Hematopoietic multipotent progenitor cell treated with erythropoietin and hydrocortisone succinate and interleukin-3 and kit ligand, for 17 days (in vitro differentiated cells): ENCODE data around the gene STK17A.
"Not testable (repeated sequence)": the region's sequence is repeated elsewhere in the genome, so short reads cannot be mapped to it uniquely, and the experiment has no call there.

Experiments used
- DNase-seq: peaks from one replicate; pipeline ENCODE4 v3.0.0-alpha.2; 2015; ENCODE audit warnings: low spot score

The STK17A gene

DNA sequence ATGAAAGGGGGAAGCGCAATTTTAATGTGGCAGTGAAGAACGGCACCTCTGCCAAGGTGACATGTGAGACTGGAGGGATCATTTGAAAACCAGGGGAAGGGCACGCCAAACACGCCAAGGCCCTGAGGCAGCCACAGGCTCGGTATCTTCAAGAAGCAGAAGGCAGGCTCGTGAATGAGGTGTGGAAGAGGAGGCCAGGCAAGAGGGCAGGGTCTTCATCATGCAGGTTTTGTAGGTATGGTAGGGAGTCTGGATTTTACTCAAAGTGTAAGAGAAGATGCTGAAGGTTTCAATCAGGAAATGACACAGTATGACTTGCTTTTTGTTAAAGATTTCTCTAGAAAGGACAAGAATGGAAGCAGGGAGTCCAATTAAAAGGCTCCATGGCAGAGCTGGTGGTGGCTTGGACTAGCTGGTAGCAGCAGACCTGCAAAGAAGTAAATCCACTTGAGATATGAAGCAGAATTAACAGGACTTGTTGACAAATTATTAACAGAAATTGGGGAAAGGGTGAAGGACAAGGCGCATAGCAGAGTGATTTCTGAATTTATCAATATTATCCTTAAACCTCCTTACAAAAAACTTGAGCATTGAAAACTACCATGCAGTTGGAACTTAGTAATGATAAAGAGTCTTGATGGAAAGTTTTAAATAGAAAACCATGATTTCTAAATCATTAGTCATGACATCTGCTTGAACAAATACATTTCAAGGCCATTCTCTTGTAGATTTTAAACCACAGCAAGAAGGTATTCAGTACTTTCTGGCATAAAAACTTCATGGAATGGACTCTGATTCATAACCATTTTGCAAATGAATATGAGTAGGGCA, 76.0 kb downstream of the STK17A start:
- DNase-seq: no peak

DNA sequence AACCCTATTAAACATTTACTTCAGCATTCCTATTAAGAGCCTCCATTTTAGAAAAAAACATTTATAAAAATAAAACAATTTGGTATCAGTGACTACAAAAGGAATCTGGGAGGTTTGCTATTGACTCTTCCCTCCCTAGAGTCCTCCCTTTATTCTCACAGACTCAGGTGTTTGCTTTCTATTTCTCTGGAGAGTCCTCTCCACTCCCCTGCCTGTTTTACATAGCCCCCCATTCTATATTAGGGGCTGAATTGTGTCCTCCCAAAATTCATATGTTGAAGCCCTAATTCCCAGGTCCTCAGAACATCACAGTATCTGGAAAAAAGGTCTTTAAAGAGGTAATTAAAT, 76.6 kb downstream of the STK17A start:
- DNase-seq: no peak

DNA sequence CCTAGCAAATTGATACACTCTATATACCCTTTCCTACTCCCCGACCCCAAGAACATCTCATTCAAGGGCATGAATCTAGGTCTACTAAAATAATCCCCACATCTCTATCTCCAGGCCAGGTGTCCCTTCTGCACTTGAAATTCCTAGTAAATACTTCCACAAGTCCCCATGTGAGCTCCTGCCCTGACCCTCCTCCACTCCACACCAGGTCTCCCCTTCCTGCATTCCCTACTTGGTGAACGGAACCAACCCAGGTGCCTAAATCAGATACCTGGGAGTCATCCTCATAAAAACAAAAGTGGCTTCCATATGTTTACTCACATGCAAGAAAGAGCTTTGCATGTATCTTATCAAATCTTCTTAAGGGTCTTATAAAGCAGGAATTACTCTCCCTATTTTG, 77.2 kb downstream of the STK17A start:
- no peak for DNase-seq

DNA sequence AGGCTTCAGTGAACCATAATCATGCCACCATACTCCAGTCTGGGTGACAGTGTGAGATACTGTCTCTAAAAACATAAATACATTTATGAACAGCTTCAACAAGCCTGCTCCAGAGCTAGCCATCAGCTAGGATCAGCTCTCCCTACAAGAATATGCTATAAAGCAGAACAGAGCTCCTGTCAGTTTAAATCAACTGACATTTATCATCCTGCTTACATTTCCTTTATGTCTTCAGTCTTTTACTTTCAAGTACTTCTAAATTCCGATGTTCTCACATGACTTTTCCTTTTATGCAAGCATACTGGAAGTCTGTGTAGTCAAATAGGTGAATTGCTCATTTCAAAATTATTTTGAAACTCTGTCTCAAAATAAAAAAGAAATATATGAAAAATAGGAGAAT, 81.8 kb downstream of the STK17A start:
- no peak for DNase-seq

DNA sequence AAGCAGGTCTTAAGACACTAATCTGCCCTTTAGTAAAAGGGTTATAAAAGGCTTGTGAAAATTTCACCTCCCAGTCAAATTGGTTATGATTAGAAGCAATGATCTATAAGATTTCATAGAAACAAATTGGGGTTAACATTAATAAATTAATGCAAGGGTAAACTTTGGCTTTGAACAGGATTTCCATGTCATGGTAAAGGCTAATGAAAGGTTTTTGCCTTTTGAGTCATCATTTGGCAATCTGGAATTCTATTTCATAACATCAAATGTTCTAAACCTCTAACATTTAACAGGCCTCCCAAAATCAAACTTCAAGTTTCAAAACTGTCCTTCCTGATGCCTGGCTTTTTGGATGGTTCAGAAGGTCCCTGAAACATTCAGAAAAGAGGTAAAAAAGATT, 84.0 kb downstream of the STK17A start:
- no peak for DNase-seq

DNA sequence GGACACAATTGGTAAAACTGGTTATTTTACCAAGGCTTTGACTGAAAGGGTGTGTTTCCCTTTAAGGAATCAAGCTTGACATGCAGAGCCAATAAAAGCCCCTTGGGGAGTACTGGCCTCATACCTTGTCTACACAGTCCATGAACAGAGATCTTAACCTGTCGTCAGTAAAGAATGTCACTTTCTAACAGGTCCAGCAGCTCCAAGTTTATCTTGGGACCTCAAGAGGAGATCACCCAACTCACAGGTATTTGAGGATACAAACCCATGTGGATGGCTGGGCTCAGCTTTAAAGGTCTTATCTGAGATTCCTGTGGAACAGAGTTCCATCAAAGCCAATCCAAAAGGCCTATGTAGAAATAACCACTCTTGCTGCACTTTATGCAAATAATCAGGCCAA, 85.1 kb downstream of the STK17A start:
- no peak for DNase-seq

DNA sequence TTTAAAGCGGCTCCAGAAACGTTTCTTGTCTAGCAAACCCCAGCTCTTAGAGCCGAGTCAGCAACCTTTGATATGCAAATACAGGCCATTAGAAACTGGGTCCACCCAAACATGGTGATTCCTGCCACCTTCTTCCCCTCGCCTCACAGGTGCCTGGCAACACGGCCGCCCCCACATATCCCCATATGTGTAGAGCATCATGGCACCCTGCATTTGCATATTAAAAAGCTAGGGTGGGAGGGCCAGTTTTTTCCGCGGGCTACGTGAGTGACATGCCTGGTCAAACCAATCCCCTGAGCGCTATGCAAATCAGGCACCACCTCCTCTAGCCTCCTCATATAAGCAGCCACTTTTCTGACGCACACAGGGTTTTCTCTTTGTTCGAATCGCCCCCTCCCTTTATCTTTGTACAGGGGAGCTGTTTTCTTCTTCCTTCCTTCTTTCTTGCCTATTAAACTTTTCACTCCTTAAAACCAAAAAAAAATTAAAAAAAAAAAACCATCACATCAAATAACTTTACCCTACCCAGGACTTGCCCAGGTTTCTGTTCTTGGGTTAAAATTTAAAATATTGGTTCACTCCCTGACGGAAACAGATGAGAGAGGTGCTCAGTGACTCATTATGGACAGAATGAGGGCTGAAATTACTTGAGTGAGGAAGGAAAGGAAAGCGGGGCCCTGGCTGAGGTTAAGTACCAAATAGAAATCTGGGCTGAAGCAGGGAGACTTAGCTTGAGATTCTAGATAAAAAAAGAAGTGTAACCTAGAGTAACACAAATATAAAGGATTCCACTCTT, 86.6 kb downstream of the STK17A start:
- DNase-seq: no peak

DNA sequence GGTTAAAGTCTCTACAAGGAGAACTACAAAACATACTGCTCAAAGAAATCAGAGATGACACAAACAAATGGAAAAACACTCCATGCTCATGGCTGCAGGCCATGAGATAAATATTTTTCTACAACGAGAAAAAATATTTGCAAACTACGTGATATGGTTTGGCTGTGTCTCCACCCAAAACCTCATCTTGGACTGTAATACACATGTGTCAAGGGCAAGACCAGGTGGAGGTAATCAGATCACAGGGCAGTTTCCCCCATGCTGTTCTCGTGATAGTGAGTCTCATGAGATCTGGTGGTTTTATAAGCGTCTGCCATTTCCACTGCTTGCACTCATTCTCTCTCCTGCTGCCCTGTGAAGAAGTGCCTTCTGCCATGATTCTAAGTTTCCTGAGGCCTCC, 88.6 kb downstream of the STK17A start:
- DNase-seq: no peak

DNA sequence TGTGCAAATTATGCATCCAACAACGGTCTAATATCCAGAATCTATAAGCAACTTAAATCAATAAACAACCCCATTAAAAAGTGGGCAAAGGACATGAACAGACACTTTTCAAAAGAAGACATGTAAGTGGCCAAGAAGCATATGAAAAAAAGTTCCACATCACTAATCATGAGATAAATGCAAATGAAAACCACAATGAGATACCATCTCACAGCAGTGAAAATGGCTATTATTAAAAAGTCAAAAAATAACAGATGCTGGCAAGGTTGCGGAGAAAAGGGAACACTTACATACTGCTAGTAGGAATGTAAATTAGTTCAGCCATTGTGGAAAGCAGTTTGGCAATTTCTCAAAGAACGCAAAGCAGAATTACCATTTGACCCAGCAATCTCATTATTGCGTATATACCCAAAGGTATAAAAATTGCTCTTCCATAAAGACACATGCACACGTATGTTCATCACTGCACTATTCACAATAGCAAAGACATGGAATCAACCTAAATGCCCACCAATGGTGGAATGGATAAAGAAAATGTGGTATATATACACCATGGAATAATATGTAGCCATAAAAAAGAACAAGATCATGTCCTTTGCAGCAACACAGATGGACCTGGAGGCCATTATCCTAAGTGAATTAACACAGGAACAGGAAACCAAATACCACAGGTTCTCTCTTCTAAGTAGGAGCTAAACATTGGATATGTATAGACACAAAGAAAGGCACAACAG, 90.5 kb downstream of the STK17A start:
- not testable (repeated sequence) for DNase-seq

DNA sequence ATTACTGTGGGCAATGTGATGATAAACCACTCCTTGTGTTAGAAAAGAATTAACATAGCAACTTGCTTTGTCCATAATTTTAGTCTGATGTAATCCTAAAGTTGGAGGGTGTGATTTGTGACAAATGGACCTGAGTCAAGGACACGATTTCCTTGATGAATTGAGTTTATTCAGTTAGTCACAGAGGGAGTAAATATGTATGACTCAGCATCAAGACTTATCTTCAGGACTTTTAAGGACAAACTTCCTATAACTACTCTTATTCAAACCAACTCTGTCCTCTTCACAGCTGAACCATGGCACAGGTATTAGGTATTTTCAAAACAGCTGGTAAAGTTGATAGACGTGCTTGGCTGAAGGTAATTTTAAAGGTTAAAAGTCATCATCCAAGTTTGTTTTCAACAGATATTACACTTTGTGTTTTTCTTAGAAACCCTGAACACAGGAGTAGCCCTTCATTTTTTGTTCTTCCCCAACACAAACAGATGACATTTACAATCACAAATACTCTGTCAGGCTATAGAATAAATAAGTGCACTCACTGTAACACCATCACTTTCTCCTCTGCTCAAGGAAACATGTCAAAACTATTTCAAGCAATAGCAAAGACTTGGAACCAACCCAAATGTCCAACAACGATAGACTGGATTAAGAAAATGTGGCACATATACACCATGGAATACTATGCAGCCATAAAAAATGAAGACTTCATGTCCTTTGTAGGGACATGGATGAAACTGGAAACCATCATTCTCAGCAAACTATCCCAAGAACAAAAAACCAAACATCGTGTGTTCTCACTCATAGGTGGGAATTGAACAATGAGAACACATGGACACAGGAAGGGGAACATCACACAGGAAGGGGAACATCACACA, 91.9 kb downstream of the STK17A start:
- DNase-seq: peak; percentile 68
